HG03432 (cell line): ENCODE results near the gene PPP1R27.

ENCODE experiments used
- ATAC-seq: cut with Tn5 transposase; IDR thresholded peaks from one replicate; pipeline ENCODE4 v1.9.1; 2021; ENCODE audit warnings: mild to moderate bottlenecking, moderate library complexity; ENCODE audit not compliant: unreplicated experiment

Gene PPP1R27

GRCh38 chr17:81822996-81823819 is 11.6 kb downstream of the PPP1R27 start:
- ATAC-seq: no peak

GRCh38 chr17:81822312-81822637 is 12.6 kb downstream of the PPP1R27 start:
- no peak for ATAC-seq

- ATAC-seq: no peak
Measured at GRCh38 chr17:81821603-81822311, 13.1 kb downstream of the PPP1R27 start.

GRCh38 chr17:81821147-81821546 is 13.7 kb downstream of the PPP1R27 start:
- no peak for ATAC-seq

- no peak for ATAC-seq
Measured at GRCh38 chr17:81819708-81820107, 15.1 kb downstream of the PPP1R27 start.

- no peak for ATAC-seq
Measured at GRCh38 chr17:81817758-81818147, 17.1 kb downstream of the PPP1R27 start.

GRCh38 chr17:81815646-81815986 is 19.2 kb downstream of the PPP1R27 start:
- no peak for ATAC-seq

GRCh38 chr17:81814748-81815645 is 19.9 kb downstream of the PPP1R27 start:
- no peak for ATAC-seq

GRCh38 chr17:81813861-81814683 is 20.8 kb downstream of the PPP1R27 start:
- ATAC-seq: no peak

GRCh38 chr17:81813371-81813684 is 21.5 kb downstream of the PPP1R27 start:
- no peak for ATAC-seq

- ATAC-seq: no peak
Measured at GRCh38 chr17:81812571-81813370, 22.1 kb downstream of the PPP1R27 start.

- ATAC-seq: no peak
Measured at GRCh38 chr17:81811705-81812570, 22.9 kb downstream of the PPP1R27 start.

- ATAC-seq: no peak
Measured at GRCh38 chr17:81810892-81811704, 23.8 kb downstream of the PPP1R27 start.

- no peak for ATAC-seq
Measured at GRCh38 chr17:81810476-81810875, 24.4 kb downstream of the PPP1R27 start.

GRCh38 chr17:81809556-81809998 is 25.3 kb downstream of the PPP1R27 start:
- ATAC-seq: no peak

- no peak for ATAC-seq
Measured at GRCh38 chr17:81808778-81809555, 25.9 kb downstream of the PPP1R27 start.

GRCh38 chr17:81807839-81808238 is 27.0 kb downstream of the PPP1R27 start:
- ATAC-seq: no peak
